HepG2 (cell line): Measurements from ENCODE around the gene CHCHD6. TPM values are rescaled to one million over a fixed set of nuclear protein-coding genes. Genes with fewer than 3 reads are reported as not detected.
A peak's percentile ranks its signal among the peaks of the same experiment; 100 is the strongest.

Experiments used
- AKAP8 ChIP-seq: sonication (generic); formaldehyde crosslinking; IDR thresholded peaks from 2 replicates; pipeline ENCODE4 v1.5.1; 2020; ENCODE audit warnings: mild to moderate bottlenecking, missing genetic modification reagents
- CENPX ChIP-seq: sonication (generic); formaldehyde crosslinking; IDR thresholded peaks from 2 replicates; pipeline ENCODE4 v1.9.0; 2021; ENCODE audit warnings: mild to moderate bottlenecking, missing genetic modification reagents, moderate library complexity
- FIP1L1 ChIP-seq: fragments of 200-400 bp; formaldehyde crosslinking; IDR thresholded peaks from 2 replicates; pipeline ENCODE4 v1.6.1; 2018; ENCODE audit warnings: low read depth, mild to moderate bottlenecking, low read length, moderate library complexity, borderline replicate concordance; ENCODE audit not compliant: insufficient read depth
- KDM5A ChIP-seq: fragments of 200-600 bp; sonication (generic); IDR thresholded peaks from 2 replicates; pipeline ENCODE4 v1.7.0; 2018; ENCODE audit warnings: antibody characterized with exemption, mild to moderate bottlenecking, low read length, borderline replicate concordance
- NBN ChIP-seq: fragments of 450-650 bp; conservative IDR thresholded peaks from 2 replicates; pipeline ENCODE4 v1.6.1; 2017
- RFX5 ChIP-seq: IDR thresholded peaks from 2 replicates; pipeline ENCODE4 v1.6.1; 2011; ENCODE audit warnings: low read depth, low read length, improper control_type of control experiment
- SMYD3 ChIP-seq: sonication (generic); formaldehyde crosslinking; IDR thresholded peaks from 2 replicates; pipeline ENCODE4 v1.8.1; 2023; ENCODE audit warnings: mild to moderate bottlenecking, missing genetic modification reagents
- ZNF407 ChIP-seq: sonication (generic); formaldehyde crosslinking; IDR thresholded peaks from one replicate; pipeline ENCODE4 v1.5.1; 2020; ENCODE audit warnings: mild to moderate bottlenecking, missing genetic modification reagents; ENCODE audit errors: not compliant biosample characterization
- ZNF569 ChIP-seq: sonication (generic); formaldehyde crosslinking; IDR thresholded peaks from 2 replicates; pipeline ENCODE4 v1.5.0; 2020; ENCODE audit warnings: mild to moderate bottlenecking, missing genetic modification reagents, moderate library complexity, borderline replicate concordance
- polyA plus RNA-seq, 8 experiments: library from polyadenylated mRNA; depleted of rRNA in 3 of 8; stranded (reverse) in 7 of 8; unstranded in 1 of 8; fragments of >200 nt; fragmentation: Illumina TruSeq in 4 of 8; extraction: Trizol in 4 of 8; gene quantifications; 2 replicates each; pipeline versions ENCODE4 v1.2.1 to v1.2.3, GENCODE V29; 2011 to 2016; ENCODE audit warnings: low read depth in 4 of 8, missing spikeins in 1 of 8, mixed read lengths in 1 of 8; ENCODE audit not compliant: insufficient read depth in 1 of 8
- total RNA-seq, 5 experiments: library from RNA; depleted of rRNA; stranded (reverse); fragments of >200 nt; fragmentation: Illumina TruSeq; extraction: Trizol; gene quantifications; 2 replicates each; pipeline ENCODE4 v1.2.3, GENCODE V29; 2016; ENCODE audit warnings: low read depth in 1 of 5
- TF ChIP-seq, protein P1 (sequence below): sonication (generic); formaldehyde crosslinking; IDR thresholded peaks from 2 replicates; pipeline ENCODE4 v1.4.0; 2020; ENCODE audit warnings: mild to moderate bottlenecking, missing genetic modification reagents

The CHCHD6 gene
- total and polyA plus RNA-seq, 2 of the 13 experiments (the other 11 are each of a cell fraction or from before 2014, with no cell fraction given) = 20.3 to 20.8 TPM

DNA sequence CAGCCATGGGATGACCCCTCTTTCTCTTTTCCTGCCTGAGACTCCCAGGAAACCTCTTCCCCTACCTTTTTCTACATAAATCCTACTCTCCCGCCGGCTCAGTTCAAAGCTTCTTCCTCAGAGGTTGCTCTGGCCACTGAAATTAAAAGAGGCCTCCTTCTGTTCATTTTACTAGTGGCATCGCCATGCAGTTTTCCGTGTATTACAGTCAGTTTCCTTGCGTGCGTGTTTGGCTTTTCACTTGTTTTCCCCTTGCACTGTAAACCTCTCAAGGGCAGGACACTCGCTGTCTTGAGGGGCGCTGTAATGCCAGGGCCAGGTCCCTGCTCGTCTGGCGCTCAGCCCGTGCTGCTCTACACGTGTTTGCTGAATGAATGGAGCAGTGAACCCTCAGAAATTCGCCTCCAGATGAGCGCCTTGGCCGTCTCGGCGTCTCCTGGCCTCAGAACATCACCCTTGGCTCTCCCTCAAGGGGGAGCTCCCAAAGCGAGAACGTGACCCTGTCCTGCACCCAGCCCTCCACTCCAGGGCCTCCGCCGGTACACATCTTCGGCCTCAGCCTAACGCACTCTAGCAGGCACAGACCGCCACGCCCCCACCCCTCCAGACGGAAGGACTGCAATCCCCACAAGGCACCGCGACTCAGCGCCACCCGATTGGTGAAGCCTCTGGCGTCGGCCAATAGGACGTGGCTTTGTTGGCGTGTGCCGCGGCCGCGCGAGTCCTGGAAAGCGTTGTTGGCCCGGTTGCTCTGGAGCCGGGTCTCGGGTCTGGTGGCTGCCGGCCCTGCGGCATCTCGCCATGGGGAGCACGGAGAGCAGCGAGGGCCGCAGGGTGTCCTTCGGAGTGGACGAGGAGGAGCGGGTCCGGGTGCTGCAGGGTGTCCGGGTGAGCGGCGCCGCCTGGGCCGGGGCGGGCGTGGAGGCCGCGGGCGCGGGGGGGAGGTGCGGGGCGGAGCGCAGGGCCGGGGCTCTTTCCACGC is at the start of gene CHCHD6 (continued):
- TF ChIP-seq ZNF407 (CRISPR knock-in tag) (peak; percentile 27), RFX5 (no peak), SMYD3 (CRISPR knock-in tag) (no peak), NBN (no peak), FIP1L1 (no peak), KDM5A (peak; percentile 89), CENPX (no peak), ZNF569 (CRISPR knock-in tag) (no peak), AKAP8 (CRISPR knock-in tag) (no peak)
- TF ChIP-seq, protein P1, sequence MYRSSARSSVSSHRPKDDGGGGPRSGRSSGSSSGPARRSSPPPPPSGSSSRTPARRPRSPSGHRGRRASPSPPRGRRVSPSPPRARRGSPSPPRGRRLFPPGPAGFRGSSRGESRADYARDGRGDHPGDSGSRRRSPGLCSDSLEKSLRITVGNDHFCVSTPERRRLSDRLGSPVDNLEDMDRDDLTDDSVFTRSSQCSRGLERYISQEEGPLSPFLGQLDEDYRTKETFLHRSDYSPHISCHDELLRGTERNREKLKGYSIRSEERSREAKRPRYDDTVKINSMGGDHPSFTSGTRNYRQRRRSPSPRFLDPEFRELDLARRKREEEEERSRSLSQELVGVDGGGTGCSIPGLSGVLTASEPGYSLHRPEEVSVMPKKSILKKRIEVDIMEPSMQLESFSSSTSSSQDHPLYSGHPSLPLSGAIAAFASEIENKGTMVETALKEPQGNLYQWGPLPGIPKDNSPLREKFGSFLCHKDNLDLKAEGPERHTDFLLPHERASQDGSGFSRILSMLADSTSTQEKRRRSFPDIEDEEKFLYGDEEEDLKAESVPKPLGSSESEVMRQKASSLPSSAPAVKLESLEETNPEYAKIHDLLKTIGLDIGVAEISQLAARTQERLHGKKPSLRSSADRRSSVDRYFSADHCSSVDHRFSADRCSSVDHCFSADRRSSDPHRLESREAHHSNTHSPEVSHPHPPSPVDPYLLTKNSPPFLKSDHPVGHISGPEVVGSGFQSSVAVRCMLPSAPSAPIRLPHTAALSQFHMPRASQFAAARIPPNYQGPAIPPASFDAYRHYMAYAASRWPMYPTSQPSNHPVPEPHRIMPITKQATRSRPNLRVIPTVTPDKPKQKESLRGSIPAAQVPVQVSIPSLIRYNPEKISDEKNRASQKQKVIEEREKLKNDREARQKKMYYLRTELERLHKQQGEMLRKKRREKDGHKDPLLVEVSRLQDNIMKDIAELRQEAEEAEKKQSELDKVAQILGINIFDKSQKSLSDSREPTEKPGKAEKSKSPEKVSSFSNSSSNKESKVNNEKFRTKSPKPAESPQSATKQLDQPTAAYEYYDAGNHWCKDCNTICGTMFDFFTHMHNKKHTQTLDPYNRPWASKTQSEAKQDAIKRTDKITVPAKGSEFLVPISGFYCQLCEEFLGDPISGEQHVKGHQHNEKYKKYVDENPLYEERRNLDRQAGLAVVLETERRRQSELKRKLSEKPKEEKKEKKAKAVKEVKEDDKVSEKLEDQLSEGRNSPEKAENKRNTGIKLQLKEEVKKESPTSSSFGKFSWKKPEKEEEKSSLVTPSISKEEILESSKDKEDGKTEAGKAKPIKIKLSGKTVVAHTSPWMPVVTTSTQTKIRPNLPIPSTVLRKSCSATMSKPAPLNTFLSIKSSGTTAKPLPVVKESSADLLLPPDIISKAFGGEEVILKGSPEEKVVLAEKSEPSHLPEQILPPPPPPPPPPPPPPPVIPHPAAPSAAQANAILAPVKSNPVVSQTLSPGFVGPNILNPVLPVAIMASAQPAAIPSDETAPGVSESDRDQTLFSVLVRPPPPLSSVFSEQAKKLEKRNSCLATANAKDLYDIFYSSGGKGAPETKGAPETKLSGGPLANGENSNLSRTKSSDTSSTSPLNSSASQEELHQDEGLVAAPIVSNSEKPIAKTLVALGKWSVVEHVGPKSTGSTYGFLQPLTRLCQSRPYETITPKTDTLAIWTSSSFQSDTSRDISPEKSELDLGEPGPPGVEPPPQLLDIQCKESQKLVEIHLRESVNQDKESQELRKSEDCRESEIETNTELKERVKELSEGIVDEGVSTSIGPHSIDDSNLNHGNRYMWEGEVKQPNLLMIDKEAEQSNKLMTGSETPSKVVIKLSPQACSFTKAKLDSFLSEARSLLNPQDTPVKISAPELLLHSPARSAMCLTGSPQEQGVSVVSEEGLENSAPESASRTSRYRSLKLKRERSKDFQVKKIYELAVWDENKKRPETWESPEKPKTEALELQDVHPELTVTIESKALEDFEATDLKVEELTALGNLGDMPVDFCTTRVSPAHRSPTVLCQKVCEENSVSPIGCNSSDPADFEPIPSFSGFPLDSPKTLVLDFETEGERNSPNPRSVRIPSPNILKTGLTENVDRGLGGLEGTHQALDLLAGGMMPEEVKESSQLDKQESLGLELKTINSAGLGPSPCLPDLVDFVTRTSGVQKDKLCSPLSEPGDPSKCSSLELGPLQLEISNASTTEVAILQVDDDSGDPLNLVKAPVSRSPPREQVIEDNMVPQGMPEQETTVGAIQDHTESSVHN = 0 out of 2 replicates have a peak, but pooled peaks have one; percentile 43
